K562 (cell line): ENCODE data around the gene EFNA2. TPM values are rescaled to one million over a fixed set of nuclear protein-coding genes. Genes with fewer than 3 reads are reported as not detected.

Experiments
- ARNT ChIP-seq, 2 experiments: fragments of 450-650 bp; IDR thresholded peaks; 2 replicates each; pipeline ENCODE4 v1.6.1; 2016; ENCODE audit warnings: mild to moderate bottlenecking in 1 of 2
- CHD4 ChIP-seq: fragments of 200-600 bp; sonication (generic); IDR thresholded peaks from 3 replicates; pipeline ENCODE4 v1.6.1; 2012; ENCODE audit warnings: low read depth, mild to moderate bottlenecking, mixed read lengths, low read length, inconsistent platforms; ENCODE audit not compliant: insufficient read depth, insufficient replicate concordance, poor library complexity, severe bottlenecking
- E2F3 ChIP-seq: fragments of 250-450 bp; sonication (Bioruptor Pico); IDR thresholded peaks from 2 replicates; pipeline ENCODE4 v1.4.0; 2020; ENCODE audit warnings: mild to moderate bottlenecking
- ELF1 ChIP-seq: fragments of 200-800 bp; sonication (Bioruptor generic); IDR thresholded peaks from 2 replicates; pipeline ENCODE4 v1.6.1; 2016; ENCODE audit warnings: missing genetic modification characterization, missing compliant biosample characterization
- MTA3 ChIP-seq: fragments of 450-650 bp; formaldehyde crosslinking; IDR thresholded peaks from 2 replicates; pipeline ENCODE4 v1.6.1; 2017; ENCODE audit warnings: mild to moderate bottlenecking, borderline replicate concordance
- NCOA1 ChIP-seq: fragments of 450-650 bp; IDR thresholded peaks from 2 replicates; pipeline ENCODE4 v1.6.1; 2016; ENCODE audit warnings: low read depth
- NELFE ChIP-seq: IDR thresholded peaks from 2 replicates; pipeline ENCODE4 v1.6.1; 2011; ENCODE audit warnings: mild to moderate bottlenecking; ENCODE audit not compliant: insufficient read depth, insufficient read length
- NONO ChIP-seq, 2 experiments: fragments of 200-400 bp in 1 of 2; fragments of 450-650 bp in 1 of 2; formaldehyde crosslinking in 1 of 2; IDR thresholded peaks; 2 replicates each; pipeline ENCODE4 v1.6.1; 2017; ENCODE audit warnings: low read depth in 2 of 2, mild to moderate bottlenecking in 2 of 2, moderate library complexity in 2 of 2, low read length in 1 of 2
- PCBP1 ChIP-seq: fragments of 200-400 bp; formaldehyde crosslinking; IDR thresholded peaks from 2 replicates; pipeline ENCODE4 v1.6.1; 2018; ENCODE audit warnings: mild to moderate bottlenecking, low read depth, low read length; ENCODE audit not compliant: poor library complexity, severe bottlenecking
- POLR2A ChIP-seq: fragments of 450-650 bp; conservative IDR thresholded peaks from 2 replicates; pipeline ENCODE4 v1.6.1; 2016
- RUNX1 ChIP-seq: sonication (generic); IDR thresholded peaks from 2 replicates; pipeline ENCODE4 v1.6.1; 2016; ENCODE audit warnings: antibody characterized with exemption, low read depth
- ZNF561 ChIP-seq: fragments of 450-650 bp; formaldehyde crosslinking; conservative IDR thresholded peaks from 2 replicates; pipeline ENCODE4 v1.4.0; 2020; ENCODE audit warnings: mild to moderate bottlenecking, moderate library complexity
- ZNF717 ChIP-seq: fragments of 250-450 bp; sonication (Bioruptor Pico); IDR thresholded peaks from 2 replicates; pipeline ENCODE4 v1.5.0; 2021
- ZNF79 ChIP-seq: fragments of 250-450 bp; sonication (Bioruptor Pico); IDR thresholded peaks from 2 replicates; pipeline ENCODE4 v1.4.0; 2020; ENCODE audit warnings: low read depth, mild to moderate bottlenecking, moderate library complexity
- polyA plus RNA-seq, 8 experiments: library from polyadenylated mRNA; depleted of rRNA in 4 of 8; stranded (reverse) in 5 of 8; unstranded in 3 of 8; fragments of >200 nt; fragmentation: Nextera tagmentation in 2 of 8; fragmentation: Illumina TruSeq in 1 of 8; extraction: Ambion mirVana in 2 of 8; extraction: Trizol in 1 of 8; gene quantifications; 2 replicates each; pipeline versions ENCODE4 v1.2.1 to v1.2.3, GENCODE V29; 2011 to 2014; ENCODE audit warnings: inconsistent platforms in 1 of 8, missing spikeins in 1 of 8
- total RNA-seq, 7 experiments: library from RNA; depleted of rRNA in 6 of 7; stranded (reverse); fragments of >200 nt in 6 of 7; fragmentation: Illumina TruSeq in 2 of 7; extraction: Trizol in 2 of 7; gene quantifications; 2 replicates each; pipeline versions ENCODE4 v1.2.1 to v1.2.3, GENCODE V29; 2011 to 2021; ENCODE audit warnings: low replicate concordance in 1 of 7
- TF ChIP-seq, protein P1 (sequence below): sonication (generic); formaldehyde crosslinking; IDR thresholded peaks from 2 replicates; pipeline ENCODE4 v1.8.0; 2022; ENCODE audit warnings: missing genetic modification reagents, mild to moderate bottlenecking, moderate library complexity, borderline replicate concordance
- TF ChIP-seq, protein P2 (sequence below): fragments of 250-450 bp; sonication (Bioruptor Pico); IDR thresholded peaks from 2 replicates; pipeline ENCODE4 v1.6.1; 2021; ENCODE audit warnings: mild to moderate bottlenecking
- TF ChIP-seq, protein P3 (sequence below): sonication (generic); formaldehyde crosslinking; IDR thresholded peaks from 2 replicates; pipeline ENCODE4 v1.8.1; 2023; ENCODE audit warnings: mild to moderate bottlenecking, missing genetic modification reagents
- TF ChIP-seq, protein P4 (sequence below), 3 experiments: fragments of 200-800 bp in 1 of 3; sonication (Bioruptor generic) in 1 of 3; sonication (generic) in 1 of 3; formaldehyde crosslinking in 1 of 3; IDR thresholded peaks; 2 replicates each; pipeline versions ENCODE4 v1.6.1 to v1.8.0; 2016 to 2022; ENCODE audit warnings: mild to moderate bottlenecking in 2 of 3, missing compliant biosample characterization in 2 of 3, missing genetic modification characterization in 2 of 3, missing genetic modification reagents in 1 of 3
- TF ChIP-seq, protein P5 (sequence below): sonication (generic); formaldehyde crosslinking; IDR thresholded peaks from 2 replicates; pipeline ENCODE4 v1.8.0; 2023; ENCODE audit warnings: mild to moderate bottlenecking, missing genetic modification reagents
- TF ChIP-seq, protein P6 (sequence below): fragments of 250-450 bp; sonication (Bioruptor Pico); IDR thresholded peaks from 2 replicates; pipeline ENCODE4 v1.5.0; 2022; ENCODE audit warnings: mild to moderate bottlenecking

Gene EFNA2
- total and polyA plus RNA-seq, 9 of the 15 experiments (the other 6 are each of a cell fraction or from before 2014, with no cell fraction given), result 0.11 to 0.44 (median 0.15) TPM; not detected in 6

DNA sequence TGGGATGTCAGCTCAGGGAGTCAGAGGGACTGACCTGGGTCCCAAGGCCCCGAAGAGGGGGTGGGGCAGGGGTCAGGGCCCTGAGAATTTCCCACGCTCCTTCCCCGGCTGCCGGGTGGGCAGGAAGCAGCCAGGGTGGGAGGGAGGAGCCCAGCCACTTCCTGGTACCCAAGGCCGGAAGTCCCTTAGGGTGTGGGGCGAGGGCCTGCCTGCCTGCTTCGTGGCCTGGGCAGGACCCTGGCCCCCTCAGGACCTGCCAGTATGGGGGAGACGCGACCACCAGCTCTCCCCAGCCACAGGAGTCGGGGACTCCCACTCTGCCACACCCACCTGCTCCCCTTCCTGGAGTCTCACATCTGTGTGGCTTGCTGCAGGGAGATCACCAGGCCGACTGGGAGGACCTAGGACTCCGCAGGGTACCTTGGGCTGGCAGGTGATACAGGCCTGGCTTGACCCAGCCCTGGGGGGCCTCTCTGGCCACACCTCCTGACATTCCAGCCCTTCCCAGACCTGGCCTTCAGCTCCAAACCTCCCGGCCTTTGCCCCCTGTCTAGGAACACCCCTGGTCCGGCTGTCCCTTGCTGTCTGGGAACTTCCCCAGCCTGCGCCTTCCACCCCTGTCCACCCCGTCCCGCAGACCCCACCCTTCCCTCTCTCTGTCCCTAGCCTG lies 26.3 kb upstream of the EFNA2 start (continued):
- TF ChIP-seq, protein P1, sequence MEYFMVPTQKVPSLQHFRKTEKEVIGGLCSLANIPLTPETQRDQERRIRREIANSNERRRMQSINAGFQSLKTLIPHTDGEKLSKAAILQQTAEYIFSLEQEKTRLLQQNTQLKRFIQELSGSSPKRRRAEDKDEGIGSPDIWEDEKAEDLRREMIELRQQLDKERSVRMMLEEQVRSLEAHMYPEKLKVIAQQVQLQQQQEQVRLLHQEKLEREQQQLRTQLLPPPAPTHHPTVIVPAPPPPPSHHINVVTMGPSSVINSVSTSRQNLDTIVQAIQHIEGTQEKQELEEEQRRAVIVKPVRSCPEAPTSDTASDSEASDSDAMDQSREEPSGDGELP, result no peak; the same call in 1 of the 2 replicates
- TF ChIP-seq RUNX1 (peak; percentile 62; the same call in 1 of the 2 replicates), POLR2A (peak; percentile 88), ZNF717 (CRISPR knock-in tag) (no peak), MTA3 (peak; percentile 53; the same call in 1 of the 2 replicates), NCOA1 (0 out of 2 replicates have a peak, but pooled peaks have one; percentile 27), ELF1 (tag) (peak; percentile 89), NONO (IDR thresholded peaks at IDR 0.05; ENCODE audit: low read depth in 2 of 2, low read length in 1 of 2) (0 out of 4 replicates have a peak, but pooled peaks of 1 of the 2 experiments have one; percentile 54), CHD4 (no peak), E2F3 (CRISPR knock-in tag) (no peak), ZNF79 (CRISPR knock-in tag) (no peak), ARNT (IDR thresholded peaks at IDR 0.05) (no peak), ZNF561 (CRISPR knock-in tag) (no peak), NELFE (no peak), PCBP1 (no peak)
- TF ChIP-seq, protein P2, sequence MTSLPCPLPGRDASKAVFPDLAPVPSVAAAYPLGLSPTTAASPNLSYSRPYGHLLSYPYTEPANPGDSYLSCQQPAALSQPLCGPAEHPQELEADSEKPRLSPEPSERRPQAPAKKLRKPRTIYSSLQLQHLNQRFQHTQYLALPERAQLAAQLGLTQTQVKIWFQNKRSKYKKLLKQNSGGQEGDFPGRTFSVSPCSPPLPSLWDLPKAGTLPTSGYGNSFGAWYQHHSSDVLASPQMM (CRISPR knock-in tag), result no peak
- TF ChIP-seq, protein P3, sequence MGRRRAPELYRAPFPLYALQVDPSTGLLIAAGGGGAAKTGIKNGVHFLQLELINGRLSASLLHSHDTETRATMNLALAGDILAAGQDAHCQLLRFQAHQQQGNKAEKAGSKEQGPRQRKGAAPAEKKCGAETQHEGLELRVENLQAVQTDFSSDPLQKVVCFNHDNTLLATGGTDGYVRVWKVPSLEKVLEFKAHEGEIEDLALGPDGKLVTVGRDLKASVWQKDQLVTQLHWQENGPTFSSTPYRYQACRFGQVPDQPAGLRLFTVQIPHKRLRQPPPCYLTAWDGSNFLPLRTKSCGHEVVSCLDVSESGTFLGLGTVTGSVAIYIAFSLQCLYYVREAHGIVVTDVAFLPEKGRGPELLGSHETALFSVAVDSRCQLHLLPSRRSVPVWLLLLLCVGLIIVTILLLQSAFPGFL (CRISPR knock-in tag), result no peak
- TF ChIP-seq, protein P4, sequence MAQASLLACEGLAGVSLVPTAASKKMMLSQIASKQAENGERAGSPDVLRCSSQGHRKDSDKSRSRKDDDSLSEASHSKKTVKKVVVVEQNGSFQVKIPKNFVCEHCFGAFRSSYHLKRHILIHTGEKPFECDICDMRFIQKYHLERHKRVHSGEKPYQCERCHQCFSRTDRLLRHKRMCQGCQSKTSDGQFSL (CRISPR knock-in tag; IDR thresholded peaks at IDR 0.05), result no peak
- TF ChIP-seq, protein P4 (tag; IDR thresholded peaks at IDR 0.05), result 0 out of 4 replicates have a peak, but pooled peaks of 1 of the 2 experiments have one; percentile 28
- TF ChIP-seq, protein P5, sequence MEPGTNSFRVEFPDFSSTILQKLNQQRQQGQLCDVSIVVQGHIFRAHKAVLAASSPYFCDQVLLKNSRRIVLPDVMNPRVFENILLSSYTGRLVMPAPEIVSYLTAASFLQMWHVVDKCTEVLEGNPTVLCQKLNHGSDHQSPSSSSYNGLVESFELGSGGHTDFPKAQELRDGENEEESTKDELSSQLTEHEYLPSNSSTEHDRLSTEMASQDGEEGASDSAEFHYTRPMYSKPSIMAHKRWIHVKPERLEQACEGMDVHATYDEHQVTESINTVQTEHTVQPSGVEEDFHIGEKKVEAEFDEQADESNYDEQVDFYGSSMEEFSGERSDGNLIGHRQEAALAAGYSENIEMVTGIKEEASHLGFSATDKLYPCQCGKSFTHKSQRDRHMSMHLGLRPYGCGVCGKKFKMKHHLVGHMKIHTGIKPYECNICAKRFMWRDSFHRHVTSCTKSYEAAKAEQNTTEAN, result no peak
- TF ChIP-seq, protein P6, sequence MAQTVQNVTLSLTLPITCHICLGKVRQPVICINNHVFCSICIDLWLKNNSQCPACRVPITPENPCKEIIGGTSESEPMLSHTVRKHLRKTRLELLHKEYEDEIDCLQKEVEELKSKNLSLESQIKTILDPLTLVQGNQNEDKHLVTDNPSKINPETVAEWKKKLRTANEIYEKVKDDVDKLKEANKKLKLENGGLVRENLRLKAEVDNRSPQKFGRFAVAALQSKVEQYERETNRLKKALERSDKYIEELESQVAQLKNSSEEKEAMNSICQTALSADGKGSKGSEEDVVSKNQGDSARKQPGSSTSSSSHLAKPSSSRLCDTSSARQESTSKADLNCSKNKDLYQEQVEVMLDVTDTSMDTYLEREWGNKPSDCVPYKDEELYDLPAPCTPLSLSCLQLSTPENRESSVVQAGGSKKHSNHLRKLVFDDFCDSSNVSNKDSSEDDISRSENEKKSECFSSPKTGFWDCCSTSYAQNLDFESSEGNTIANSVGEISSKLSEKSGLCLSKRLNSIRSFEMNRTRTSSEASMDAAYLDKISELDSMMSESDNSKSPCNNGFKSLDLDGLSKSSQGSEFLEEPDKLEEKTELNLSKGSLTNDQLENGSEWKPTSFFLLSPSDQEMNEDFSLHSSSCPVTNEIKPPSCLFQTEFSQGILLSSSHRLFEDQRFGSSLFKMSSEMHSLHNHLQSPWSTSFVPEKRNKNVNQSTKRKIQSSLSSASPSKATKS (CRISPR knock-in tag), result no peak
